GM10266 (cell line): ENCODE measurements around the gene IFNW1.
A peak's percentile ranks its signal among the peaks of the same experiment; 100 is the strongest.

ENCODE experiments used
- DNase-seq: peaks from one replicate; pipeline ENCODE4 v3.0.0; 2012; ENCODE audit errors: extremely low spot score
- CTCF ChIP-seq: IDR thresholded peaks from 2 replicates; pipeline ENCODE4 v1.5.1; 2012; ENCODE audit warnings: mild to moderate bottlenecking, low read depth; ENCODE audit not compliant: control insufficient read depth, insufficient read depth; ENCODE audit errors: missing control alignments

IFNW1 gene

GRCh38 chr9:21121595-21122251 is 19.9 kb downstream of the IFNW1 start:
- no peak for TF ChIP-seq CTCF
- DNase-seq, result peak; percentile 42

GRCh38 chr9:21121079-21121478 is 20.6 kb downstream of the IFNW1 start:
- no peak for TF ChIP-seq CTCF
- DNase-seq, result no peak

- no peak for DNase-seq
- no peak for TF ChIP-seq CTCF
Observed at GRCh38 chr9:21119093-21119770, 22.4 kb downstream of the IFNW1 start.

GRCh38 chr9:21114311-21114710 is 27.3 kb downstream of the IFNW1 start:
- DNase-seq, result no peak
- TF ChIP-seq CTCF, result no peak

GRCh38 chr9:21110708-21111576 is 30.7 kb downstream of the IFNW1 start:
- TF ChIP-seq CTCF, result peak; percentile 80
- peak; percentile 51 for DNase-seq

GRCh38 chr9:21104787-21105186 is 36.8 kb downstream of the IFNW1 start:
- DNase-seq, result no peak
- TF ChIP-seq CTCF, result no peak

- no peak for TF ChIP-seq CTCF
Observed at GRCh38 chr9:21102305-21102704, 39.3 kb downstream of the IFNW1 start.

More at GRCh38 chr9:21102305-21102704, 39.3 kb downstream of the IFNW1 start:
- DNase-seq, result no peak
